AG04450 (cell line): ENCODE data around the gene CYSRT1. TPM values are rescaled to one million over a fixed set of nuclear protein-coding genes. Genes with fewer than 3 reads are reported as not detected.
A peak's percentile ranks its signal among the peaks of the same experiment; 100 is the strongest.
"Not testable (repeated sequence)": the region's sequence is repeated elsewhere in the genome, so short reads cannot be mapped to it uniquely, and the experiment has no call there.

ENCODE experiments used
- CTCF ChIA-PET: fragments of 300-600, 350-600 bp; formaldehyde crosslinking; extraction: SDS; loops from one replicate; lab custom pipeline; 2022; ENCODE audit warnings: antibody characterized with exemption, inconsistent platforms; lab: Charles Lee
- POLR2A ChIA-PET: fragments of 350-600 bp; formaldehyde crosslinking; extraction: SDS; loops from one replicate; lab custom pipeline; 2021; ENCODE audit warnings: antibody characterized with exemption, inconsistent platforms; lab: Yijun Ruan, JAX
- DNase-seq: peaks from one replicate; pipeline ENCODE4 v3.0.0-alpha.2; 2011; ENCODE audit warnings: low read depth, low spot score
- H3K27ac ChIP-seq: one replicate; pipeline ENCODE4 v1.5.1; 2012; ENCODE audit warnings: low read depth, low read length, control low read depth
- H3K27me3 ChIP-seq: one replicate; pipeline ENCODE4 v1.6.0; 2012; ENCODE audit warnings: low read length; ENCODE audit not compliant: control insufficient read depth, insufficient read depth
- H3K4me3 ChIP-seq: 2 replicates; pipeline ENCODE4 v1.5.1; 2011; ENCODE audit warnings: mild to moderate bottlenecking, low read depth, low read length, control low read depth
- H3K9me3 ChIP-seq: 2 replicates; pipeline ENCODE4 v1.5.1; 2012; ENCODE audit warnings: low read length; ENCODE audit not compliant: control insufficient read depth, insufficient read depth
- polyA plus RNA-seq: library from polyadenylated mRNA; depleted of rRNA; stranded (reverse); fragments of >200 nt; gene quantifications from 2 replicates; pipeline ENCODE4 v1.2.3, GENCODE V29; 2011
- TF ChIP-seq, protein P1 (sequence below): IDR thresholded peaks from 2 replicates; pipeline ENCODE4 v1.5.1; 2011; ENCODE audit warnings: low read depth, low read length, control low read depth, inconsistent platforms

CYSRT1 gene
- polyA plus RNA-seq, 1 experiment: 0.27 TPM

DNA sequence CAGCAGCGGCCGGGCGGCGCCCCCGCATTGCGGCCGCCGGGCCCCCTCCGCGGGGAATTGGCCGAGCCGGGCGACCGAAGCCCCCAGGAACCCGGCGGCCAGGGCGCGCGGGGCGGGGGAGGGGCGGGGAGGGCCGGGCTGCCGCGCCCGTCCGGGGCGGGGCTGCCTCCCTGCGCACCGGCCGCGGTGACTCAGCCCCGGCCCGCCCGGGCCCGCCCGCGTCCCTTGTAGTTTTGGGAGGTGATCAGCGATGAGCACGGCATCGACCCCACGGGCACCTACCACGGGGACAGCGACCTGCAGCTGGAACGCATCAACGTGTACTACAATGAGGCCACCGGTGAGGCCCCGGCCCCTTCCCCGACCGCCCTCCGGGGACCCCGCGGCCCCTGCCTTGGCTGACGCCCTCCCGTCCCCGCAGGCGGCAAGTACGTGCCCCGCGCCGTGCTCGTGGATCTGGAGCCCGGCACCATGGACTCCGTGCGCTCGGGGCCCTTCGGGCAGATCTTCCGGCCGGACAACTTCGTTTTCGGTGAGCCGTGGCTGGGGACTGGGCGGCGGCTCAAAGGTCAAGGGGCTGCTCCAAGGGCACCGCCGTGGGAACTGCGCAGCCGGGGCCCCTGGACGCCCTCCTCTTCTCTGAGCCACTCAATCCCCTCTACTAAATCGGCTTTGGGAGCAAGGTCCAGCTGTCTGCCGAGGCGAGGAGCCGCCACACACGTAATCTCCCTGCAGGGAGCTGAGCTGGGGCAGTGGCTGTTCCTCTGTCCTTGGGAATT, 16.7 kb downstream of the CYSRT1 start:
- ChIA-PET POLR2A (interaction anchor here (0.7 to 5.7 kb wide), 19 partner anchors 12 to 197 kb away, joined by 3 to 146 read pairs (median 6); partner anchors contain the start of genes CYSRT1, MAN1B1, NELFB and NRARP), CTCF (interaction anchor here (1.0 kb wide), 1 partner anchor 212 kb away, joined by 3 read pairs; no protein-coding TSS in a partner anchor)
- no peak for DNase-seq
- Histone ChIP-seq H3K27me3 (no peaks in the 10 kb centered on the region), H3K9me3 (no peaks in the 10 kb centered on the region; the same call in 1 of the 2 replicates), H3K4me3 (peak overlapping the region; percentile 82), H3K27ac (peak overlapping the region; percentile 39)
- TF ChIP-seq, protein P1, sequence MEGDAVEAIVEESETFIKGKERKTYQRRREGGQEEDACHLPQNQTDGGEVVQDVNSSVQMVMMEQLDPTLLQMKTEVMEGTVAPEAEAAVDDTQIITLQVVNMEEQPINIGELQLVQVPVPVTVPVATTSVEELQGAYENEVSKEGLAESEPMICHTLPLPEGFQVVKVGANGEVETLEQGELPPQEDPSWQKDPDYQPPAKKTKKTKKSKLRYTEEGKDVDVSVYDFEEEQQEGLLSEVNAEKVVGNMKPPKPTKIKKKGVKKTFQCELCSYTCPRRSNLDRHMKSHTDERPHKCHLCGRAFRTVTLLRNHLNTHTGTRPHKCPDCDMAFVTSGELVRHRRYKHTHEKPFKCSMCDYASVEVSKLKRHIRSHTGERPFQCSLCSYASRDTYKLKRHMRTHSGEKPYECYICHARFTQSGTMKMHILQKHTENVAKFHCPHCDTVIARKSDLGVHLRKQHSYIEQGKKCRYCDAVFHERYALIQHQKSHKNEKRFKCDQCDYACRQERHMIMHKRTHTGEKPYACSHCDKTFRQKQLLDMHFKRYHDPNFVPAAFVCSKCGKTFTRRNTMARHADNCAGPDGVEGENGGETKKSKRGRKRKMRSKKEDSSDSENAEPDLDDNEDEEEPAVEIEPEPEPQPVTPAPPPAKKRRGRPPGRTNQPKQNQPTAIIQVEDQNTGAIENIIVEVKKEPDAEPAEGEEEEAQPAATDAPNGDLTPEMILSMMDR: no peak

DNA sequence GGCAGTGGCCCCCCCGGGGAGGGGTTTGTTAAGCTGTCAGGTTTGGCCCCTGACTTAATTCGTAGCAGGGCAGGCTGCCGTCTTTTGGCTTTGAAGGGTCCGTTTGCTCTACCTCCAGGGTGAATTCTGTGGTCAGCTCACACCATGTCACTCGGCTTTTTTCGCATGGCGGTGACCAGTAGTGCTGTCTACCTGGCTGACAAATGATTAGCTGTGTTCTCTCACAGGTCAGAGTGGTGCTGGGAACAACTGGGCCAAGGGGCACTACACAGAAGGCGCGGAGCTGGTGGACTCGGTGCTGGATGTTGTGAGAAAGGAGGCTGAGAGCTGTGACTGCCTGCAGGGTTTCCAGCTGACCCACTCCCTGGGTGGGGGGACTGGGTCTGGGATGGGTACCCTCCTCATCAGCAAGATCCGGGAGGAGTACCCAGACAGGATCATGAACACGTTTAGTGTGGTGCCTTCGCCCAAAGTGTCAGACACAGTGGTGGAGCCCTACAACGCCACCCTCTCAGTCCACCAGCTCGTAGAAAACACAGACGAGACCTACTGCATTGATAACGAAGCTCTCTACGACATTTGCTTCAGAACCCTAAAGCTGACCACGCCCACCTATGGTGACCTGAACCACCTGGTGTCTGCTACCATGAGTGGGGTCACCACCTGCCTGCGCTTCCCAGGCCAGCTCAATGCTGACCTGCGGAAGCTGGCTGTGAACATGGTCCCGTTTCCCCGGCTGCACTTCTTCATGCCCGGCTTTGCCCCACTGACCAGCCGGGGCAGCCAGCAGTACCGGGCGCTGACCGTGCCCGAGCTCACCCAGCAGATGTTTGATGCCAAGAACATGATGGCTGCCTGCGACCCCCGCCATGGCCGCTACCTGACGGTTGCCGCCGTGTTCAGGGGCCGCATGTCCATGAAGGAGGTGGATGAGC, 17.6 kb downstream of the CYSRT1 start:
- TF ChIP-seq, protein P1: no peak
- Histone ChIP-seq H3K9me3 (no peaks in the 10 kb centered on the region; the same call in 1 of the 2 replicates), H3K27ac (peak overlapping the region; percentile 2), H3K4me3 (peak overlapping the region; percentile 82), H3K27me3 (no peaks in the 10 kb centered on the region)
- ChIA-PET CTCF (interaction anchor here (0.5 kb wide), 1 partner anchor 29 kb away, joined by 3 read pairs; no protein-coding TSS in a partner anchor), POLR2A (interaction anchor here (0.7 to 5.7 kb wide), 8 partner anchors 11 to 172 kb away, joined by 3 to 146 read pairs (median 4); partner anchors contain the start of genes MAN1B1, NELFB, RNF224 and SAPCD2)
- no peak for DNase-seq

DNA sequence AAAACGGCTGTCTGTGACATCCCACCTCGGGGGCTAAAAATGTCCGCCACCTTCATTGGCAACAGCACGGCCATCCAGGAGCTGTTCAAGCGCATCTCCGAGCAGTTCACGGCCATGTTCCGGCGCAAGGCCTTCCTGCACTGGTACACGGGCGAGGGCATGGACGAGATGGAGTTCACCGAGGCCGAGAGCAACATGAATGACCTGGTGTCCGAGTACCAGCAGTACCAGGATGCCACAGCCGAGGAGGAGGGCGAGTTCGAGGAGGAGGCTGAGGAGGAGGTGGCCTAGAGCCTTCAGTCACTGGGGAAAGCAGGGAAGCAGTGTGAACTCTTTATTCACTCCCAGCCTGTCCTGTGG, 18.3 kb downstream of the CYSRT1 start:
- DNase-seq, H3K4me3 ChIP-seq, CTCF ChIA-PET, H3K9me3 ChIP-seq, H3K27ac ChIP-seq, H3K27me3 ChIP-seq: not testable (repeated sequence)
- POLR2A ChIA-PET: interaction anchor here (1.3 to 5.7 kb wide), 3 partner anchors 10 to 114 kb away, joined by 3 to 146 read pairs (median 7); partner anchors contain the start of genes NELFB, RNF224 and STPG3

DNA sequence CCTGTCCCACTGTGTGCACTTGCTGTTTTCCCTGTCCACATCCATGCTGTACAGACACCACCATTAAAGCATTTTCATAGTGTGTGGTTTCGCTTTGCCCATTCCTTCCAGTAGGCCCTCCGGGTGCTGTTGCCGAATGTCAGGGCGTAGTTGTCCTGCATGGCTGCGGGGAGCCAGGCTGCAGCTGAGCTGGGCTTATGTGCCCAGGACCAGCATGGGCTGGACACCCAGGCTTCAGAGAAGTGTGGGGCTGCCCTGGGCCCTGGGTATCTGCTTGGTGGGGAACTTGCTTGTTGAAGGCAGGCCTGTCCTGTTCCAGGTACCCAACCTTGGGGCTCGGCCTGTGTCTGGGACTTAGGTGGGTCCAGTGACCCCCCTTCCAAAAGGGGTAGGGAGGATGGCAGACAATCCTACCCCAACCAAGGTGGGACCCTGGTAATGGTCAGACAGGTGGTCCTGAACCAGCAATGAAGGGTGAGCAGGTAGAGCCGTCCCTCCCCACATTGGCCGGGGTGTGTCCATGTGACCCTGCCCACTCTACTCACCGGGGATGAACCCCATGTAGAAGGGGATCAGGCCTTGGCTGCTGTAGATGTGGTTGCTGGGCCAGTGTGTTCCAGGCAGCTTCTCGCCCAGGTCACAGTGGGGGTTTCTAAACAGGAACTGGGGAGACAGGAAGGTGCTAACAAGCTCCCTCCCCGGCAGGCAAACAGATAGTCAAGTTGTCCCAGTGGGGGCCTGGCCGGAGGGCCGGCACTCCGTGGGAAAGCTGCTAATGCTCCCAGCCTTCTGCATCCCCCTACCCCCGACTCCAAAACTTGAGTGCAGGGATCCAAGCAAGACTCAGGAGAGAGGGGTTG, 18.9 kb downstream of the CYSRT1 start:
- CTCF ChIA-PET: no interaction called here

More for the DNA sequence above, 18.9 kb downstream of the CYSRT1 start:
- no peak overlapping the region for H3K4me3 ChIP-seq
- no peaks in the 10 kb centered on the region; the same call in 1 of the 2 replicates for H3K9me3 ChIP-seq
- H3K27ac ChIP-seq: no peak overlapping the region
- POLR2A ChIA-PET: interaction anchor here (5.7 kb wide), 1 partner anchor 10 kb away, joined by 146 read pairs; the partner anchor contains the start of genes NELFB and STPG3
- DNase-seq: no peak
- TF ChIP-seq, protein P1: peak; percentile 33
- H3K27me3 ChIP-seq: no peaks in the 10 kb centered on the region
